Measurements from ENCODE around the gene ALPK3.
"Not testable (repeated sequence)": the region's sequence is repeated elsewhere in the genome, so short reads cannot be mapped to it uniquely, and the experiment has no call there.

Gene ALPK3

DNA sequence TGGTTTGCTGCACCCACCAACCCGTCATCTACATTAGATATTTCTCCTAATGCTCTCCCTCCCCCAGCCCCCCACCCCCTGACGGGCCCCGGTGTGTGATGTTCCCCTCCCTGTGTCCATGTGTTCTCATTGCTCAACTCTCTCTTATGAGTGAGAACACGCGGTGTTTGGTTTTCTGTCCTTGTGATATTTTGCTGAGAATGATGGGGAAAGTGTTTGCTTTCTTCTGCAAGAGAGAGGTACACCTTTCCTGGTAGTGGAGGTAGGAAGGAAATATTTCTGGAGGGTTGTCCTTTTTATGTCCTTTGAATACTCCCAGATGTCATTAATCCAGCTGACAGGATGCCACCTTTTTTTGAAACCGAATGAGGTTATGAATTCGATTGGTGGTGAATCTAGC, 56.8 kb downstream of the ALPK3 start:
- DNase-seq (ENCODE audit: low read depth), result no peak

DNA sequence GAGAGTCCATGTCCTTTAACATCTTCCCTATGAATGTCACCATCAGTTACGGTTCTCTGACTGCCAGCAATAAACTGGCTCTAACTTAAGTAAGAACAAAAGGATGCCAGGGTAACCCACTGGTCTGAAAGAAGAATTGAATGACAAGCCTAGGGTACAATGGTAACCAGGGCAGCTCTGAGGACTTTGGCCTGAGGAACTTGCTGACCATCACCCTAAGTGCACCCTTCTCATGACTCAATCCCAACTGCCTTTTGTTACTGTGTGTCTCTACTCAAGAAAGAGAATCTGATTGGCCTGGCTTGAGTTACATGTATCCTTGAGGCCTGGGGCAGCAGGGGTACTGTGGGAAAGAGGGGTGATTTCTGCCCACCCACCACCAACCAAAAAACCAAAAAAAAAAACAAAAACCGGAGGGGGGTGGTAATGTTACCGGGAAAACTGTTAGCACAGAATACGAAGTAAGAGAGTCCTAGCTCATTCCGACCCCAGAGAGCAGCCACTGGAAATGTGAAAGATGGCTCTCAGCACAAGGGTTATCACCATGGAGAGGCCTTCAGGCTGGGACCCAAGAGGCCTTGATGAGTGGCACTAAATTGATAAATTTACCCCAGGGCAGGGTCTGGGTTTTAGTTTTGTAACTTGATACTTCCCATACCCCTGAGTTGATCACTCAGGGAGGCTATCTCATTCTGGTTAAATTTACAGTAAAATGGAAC, 58.0 kb downstream of the ALPK3 start:
- no peak for DNase-seq (ENCODE audit: low read depth)

DNA sequence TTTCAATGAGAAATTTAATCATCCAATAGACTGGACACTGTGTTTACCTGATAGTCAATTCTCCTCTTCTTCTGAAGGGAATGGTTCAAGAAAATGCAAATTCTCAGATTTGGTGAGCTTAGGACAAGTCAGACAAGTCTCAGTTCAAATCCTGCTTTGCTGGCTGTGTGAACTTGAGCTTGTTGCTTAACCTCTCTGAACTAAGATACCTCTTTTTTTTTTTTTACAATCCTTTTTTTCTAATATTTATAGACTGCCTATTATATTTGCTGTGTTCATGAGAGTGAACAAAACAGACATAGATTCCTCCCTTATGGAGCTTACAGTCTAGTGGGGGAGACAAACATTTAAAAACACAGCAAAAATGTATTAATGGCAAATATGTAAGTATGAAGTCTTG, 59.1 kb downstream of the ALPK3 start:
- no peak for DNase-seq (ENCODE audit: low read depth)

DNA sequence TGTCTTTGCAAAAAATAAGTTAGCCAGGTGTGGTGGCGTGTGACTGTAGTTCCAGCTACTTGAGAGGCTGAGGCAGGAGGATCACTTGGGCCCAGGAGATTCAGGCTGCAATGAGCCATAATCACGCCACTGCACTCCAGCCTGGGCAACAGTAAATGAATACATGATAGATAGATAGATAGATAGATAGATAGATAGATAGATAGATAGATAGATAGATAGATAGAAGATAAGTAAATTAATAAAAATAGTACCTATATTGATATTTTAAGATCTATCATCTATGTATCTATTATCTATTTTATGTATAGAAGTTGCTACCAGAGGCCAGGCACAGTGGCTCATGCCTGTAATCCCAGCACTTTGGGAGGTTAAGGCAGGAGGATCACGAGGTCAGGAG, 60.5 kb downstream of the ALPK3 start:
- DNase-seq (ENCODE audit: low read depth), result not testable (repeated sequence)

DNA sequence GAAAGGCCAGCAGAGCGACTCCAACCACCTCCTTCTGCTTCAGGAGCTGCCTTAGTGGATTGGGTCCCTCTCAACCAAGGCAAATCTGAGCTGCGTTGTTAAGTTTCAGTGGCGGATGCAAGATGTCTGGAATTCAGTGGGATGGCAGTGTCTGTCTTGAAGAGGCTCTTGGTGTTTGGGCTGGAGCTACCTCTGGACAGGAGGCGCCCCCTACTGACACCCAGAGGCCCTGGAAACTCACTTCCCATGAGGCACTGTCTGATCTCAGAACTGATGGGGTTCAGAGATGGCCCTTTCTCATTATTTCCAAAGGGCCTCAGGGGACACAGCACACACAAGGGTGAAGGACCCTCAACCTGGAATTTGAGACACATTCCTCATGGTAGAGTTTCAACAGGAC, 61.3 kb downstream of the ALPK3 start:
- no peak for DNase-seq (ENCODE audit: low read depth)

DNA sequence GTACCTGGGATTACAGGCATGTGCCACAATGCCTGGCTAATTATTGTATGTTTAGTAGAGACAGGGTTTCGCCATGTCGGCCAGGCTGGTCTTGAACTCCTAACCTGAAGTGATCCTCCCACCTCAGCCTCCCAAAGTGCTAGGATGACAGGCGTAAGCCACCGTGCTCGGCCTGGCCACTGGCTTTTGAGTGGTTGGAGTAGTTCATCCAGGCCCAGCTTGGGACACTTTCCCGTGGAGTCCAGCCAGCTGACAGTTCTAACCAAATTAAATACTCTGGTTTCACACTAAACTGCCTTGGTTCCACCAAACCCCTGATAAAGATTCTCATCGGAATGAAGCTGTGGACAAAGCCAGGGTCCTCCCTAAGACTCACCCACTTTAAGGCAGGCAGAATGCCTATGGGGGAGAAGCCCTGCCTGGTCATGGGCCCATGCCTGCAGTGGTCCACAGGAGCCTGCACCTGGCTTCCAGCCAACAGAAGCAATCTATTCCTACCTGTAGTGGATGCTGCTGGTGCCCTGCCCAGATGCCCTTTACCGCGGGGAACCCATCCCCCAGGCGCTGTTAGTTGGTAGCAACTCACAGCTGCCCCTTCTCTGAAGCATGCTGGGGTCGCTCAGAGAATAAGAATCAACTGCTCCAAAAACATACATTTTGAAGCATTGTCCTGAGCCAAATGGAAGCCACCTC, 62.1 kb downstream of the ALPK3 start:
- DNase-seq (ENCODE audit: low read depth), result no peak

DNA sequence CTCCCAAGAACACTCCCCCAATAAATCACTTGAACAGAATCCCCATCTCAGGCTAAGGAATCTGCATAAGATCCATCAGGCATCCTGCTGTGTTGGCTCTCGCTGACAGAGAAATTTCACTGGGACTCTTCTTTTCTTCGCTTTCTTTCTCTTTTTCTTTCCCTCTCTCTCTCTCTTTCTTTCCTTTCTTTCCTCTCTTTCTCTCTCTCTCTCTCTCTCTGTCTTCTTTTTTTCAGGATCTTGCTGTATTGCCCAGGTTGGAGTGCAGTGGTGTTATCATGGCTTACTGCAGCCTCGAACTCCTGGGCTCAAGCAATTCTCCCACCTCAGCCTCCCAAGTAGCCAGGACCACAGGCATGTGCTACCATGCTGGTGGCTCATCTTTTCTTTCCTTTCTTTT, 62.9 kb downstream of the ALPK3 start:
- no peak for DNase-seq (ENCODE audit: low read depth)

DNA sequence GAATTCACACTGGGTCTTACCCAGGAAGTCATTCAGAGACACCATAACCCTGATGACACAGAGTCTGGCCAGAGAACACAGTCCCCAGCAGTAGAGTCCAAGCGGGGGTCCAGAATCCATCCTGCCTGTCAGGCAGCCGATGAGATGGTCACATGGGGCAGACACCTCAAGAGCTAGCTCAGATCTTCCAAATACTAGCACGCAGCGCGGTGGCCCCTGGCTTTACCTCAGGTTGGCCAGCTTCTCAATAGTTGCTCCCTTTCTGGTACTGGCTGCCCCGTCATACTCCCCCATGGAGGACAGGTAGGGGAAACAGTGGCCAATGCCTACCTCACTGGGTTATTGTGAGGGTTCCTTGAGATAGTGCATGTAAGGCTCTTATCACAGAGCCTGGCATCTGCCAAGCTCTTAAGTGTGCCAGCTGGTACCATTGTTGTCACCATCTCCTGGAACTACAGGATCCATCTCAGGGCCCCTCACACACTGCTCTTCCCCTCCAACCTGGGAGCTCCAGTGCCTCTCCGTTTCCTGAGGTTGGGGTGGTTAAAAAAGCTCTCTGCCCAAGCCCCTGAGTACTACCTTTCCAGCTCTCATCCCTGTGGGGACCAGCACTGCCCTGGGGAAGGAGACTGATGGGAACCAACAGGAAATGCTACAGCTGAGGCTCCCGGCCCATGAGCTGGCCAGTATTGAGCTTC, 63.8 kb downstream of the ALPK3 start:
- DNase-seq (ENCODE audit: low read depth), result no peak

DNA sequence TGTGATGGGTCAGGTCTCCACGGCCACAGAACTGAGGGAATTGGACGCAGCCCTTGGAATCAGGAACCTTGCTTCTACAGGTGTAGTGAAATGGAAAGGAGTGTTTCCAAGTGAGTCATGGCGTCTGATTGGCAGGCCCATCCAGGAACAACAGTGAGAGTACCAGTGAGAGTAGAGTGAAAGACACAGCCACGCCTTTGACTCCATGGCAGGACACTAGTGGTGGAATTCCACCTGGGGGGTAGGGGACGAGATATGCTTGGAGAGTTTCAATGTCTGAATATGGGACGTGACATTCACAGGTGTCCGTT, 64.3 kb downstream of the ALPK3 start:
- DNase-seq (ENCODE audit: low read depth), result no peak

DNA sequence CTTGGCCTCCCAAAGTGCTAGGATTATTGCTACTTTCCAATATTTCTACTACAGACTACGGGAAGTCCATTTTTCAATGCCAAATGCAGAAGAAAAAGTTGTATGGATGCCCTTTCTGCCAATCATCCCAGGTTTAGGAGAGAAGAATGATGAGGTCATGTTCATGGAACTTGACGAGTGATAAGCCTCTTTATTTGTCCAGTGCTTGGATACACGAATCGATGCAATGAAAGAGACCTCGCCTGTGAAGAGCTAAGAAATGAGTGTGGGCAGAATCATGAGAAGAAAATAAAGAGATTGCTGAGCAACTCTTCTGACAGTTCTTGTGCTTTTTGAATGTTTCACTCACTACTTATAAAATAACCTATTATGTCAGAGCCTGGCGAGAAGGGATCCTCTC, 66.3 kb downstream of the ALPK3 start:
- no peak for DNase-seq (ENCODE audit: low read depth)

DNA sequence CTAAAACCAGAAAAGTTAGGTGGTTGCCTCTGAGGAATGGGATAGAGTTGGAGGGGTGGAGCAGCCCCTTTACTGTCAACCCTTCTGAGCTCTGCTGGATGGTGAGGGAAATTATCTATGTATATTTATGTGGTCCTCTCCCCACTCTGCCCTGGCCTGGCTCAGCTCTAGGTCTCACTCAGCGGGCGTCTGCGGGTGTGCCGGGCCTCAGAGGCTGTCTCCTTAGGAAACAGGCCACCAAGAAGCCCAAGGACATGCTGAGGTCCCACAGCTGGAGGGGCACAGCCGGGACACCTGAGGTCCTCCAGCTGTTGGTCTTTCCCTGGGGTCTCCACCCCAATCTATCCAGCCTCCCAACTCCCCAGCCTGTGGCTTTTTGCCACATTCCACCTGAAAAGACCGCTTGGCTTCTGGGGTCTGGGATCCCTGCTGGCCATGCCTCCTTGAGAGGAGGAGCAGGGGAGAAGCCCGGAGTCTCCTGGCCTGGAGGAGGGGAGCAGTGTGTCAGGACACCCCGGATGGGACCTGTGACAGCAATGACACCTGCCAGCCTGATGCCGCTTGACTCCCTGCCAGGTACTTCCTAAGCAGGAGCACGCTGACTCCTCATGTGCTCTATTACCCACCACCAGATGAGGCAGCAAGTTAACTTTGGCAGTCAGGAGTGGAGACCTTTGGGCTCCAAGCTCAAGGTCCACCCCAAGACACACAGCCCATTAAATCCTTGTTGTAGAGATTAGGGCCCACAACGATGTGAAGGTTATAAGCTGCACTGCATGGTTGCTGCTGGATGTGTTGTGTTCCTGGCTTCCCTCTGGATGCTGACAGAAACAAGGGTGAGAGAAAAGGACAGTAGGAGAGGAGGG, 67.0 kb downstream of the ALPK3 start, which contains the start of gene SLC28A1:
TSS of gene SLC28A1 (plus strand) at position 747 of the 866 bp plus-strand sequence. CDS start 3,099 bp downstream, outside the sequence.
- no peak for DNase-seq (ENCODE audit: low read depth)

DNA sequence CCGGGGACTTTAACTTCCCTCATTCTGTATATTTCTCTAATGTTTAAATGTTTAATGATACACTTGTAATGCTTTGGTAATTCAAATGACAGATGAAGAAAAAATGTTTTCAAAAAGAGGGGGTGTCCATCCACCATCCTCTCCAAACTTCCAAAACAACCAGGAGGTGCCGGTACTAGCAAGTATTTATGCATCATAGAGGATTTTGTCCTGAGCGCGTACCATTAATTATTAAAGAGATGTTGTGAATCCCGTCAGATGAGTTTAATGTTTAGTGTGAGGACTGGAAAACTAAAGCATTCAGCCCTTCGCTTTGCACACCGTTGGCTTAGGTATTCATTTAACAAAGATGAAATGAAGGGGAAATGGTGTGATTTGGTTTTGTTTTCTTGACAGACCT, 68.6 kb downstream of the ALPK3 start:
- DNase-seq (ENCODE audit: low read depth), result no peak

DNA sequence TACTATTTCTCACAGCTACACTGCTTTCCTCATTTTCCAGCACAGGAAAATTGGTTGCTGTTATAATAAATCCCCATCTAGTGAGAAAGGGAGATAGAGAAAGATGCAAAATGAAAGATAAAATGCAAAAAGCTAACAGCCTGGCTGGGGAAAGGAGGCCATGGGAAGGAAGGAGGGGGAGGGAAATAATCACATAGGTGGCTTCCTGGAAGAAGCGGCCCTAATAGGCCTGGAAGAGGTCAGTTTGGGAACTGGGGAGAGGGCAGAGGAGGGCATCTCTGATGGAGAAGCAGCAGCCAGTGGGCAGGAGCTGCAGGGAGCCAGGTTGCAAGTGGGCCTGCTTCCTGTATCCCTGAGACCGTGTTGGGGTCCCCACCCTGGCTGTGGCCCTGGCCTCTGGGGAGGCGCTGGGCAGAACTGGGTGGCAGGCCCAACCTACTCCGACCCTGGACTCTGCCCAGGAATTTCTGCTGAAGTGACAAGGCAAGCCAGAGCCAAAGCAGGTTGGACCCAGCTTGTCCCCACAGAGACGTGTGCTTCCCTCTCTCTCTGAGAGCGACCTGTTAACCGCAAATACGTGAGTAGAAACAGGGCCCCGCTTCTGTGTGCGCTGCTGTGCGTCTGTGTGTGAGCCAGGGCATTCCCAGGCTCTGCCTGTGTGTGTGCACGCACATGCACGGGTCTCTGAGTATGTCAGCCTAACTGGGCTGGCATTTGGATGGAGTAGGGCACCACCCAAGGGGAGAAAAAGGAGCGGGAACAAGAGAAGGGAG, 69.2 kb downstream of the ALPK3 start:
- no peak for DNase-seq (ENCODE audit: low read depth)

DNA sequence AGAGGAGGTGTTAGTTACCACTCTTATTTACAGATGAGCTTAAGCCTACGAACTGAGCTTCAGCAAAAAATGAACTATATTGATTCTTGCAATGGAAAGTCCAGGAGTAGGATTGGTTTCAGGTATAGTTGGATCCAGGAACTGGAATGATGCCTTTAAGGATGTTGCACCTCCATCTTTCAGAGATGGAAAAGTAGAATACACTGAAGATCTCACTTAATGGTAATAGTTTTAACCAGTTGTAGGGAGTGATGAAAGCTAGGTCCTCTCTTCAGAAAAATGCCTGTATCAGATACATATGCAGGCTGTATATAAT, 69.8 kb downstream of the ALPK3 start:
- no peak for DNase-seq (ENCODE audit: low read depth)

DNA sequence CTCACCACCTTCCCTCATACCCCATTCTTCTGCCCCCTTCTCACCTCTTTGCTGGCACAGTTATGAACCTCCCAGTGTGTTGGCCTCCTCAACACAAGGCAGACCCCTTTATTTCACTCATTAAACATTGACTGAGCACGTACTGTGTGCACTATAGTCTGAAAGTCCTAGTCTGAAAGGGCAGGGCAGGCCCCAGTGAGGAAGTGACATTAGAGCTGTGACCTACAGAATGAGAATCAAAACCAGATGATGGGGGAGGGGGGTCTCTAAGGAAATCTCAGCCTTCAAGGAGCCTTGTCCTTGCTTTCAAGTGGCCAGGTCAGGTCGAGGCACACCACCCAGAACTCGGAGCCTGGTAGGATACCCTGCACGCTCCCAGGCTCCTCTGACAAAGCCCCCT, 70.8 kb downstream of the ALPK3 start:
- DNase-seq (ENCODE audit: low read depth), result no peak

DNA sequence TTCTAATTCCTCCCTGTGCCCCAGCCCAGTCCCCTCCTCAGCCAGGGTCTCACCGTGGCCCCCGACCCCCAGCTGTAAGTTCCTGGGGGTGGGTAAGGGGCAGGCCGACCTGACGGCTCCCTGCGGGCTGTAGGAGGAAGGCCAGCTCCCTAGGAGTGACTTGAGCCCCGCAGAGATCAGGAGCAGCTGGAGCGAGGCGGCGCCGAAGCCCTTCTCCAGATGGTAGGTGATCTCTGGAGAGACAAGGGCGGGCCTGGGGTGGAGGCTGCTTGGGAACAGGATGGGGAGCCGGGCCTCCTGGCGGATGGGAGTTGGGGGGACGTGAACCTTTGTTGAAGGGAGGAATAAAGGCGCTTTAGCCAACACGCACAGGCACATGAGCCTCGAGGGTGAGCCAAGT, 71.5 kb downstream of the ALPK3 start:
- no peak for DNase-seq (ENCODE audit: low read depth)

DNA sequence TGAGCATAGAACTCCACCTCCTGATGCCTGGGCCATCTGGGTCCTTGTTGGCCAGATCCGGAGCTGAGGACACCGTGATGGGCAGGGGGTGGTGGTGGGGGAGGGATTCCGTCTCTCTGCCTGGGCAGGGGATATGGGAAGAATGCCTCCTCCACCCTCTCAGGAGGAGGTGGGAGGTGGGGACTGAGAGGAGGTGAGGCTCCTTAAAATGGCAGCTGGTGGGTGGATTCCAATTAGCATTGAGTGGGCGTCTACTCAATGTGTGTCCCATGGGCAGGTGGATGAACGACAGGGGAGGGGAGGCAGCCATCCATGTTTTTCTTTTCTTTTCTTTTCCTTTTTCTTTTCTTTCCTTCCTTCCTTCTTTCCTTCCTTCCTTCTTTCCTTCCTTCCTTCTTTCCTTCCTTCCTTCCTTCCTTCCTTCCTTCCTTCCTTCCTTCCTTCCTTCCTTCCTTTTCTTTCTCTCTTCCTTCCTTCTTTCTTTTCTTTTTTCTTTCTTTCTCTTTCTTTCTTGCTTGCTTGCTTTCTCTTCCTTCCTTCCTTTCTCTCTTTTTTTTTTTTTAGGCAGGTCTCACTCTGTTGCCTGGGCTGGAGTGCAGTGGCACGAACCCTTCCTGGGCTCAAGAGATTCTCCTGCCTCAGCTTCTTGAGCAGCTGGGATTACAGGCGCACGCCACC, 72.3 kb downstream of the ALPK3 start:
- no peak for DNase-seq (ENCODE audit: low read depth)

DNA sequence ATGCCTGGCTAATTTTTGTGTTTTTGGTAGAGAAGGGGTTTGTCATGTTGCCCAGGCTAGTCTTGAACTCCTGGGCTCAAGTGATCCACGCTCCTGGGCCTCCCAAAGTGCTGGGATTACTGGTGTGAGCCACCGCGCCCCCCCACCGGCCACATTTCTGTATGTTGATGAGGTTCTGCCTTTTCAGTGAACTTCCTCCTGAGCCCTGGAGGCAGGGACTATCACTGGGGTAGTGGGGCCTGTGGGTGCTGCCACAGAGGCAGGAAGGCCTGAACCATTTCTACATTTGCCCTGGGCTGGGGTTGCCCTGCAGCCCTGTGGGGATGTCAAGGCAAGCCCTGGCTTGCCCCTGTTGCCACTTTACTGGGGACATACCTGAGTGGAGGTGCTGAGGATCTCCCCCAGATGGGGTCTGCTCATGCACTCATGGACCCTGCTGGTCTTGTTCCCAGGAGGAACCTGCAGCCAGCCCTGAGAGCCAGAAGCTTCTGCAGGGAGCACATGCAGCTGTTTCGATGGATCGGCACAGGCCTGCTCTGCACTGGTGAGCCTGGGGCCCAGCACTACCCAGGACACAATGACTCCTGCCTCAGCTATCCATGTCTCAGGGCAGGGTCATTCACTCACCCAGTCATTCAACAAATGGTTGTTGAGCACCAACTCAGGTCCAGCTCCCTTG, 73.0 kb downstream of the ALPK3 start:
- no peak for DNase-seq (ENCODE audit: low read depth)

DNA sequence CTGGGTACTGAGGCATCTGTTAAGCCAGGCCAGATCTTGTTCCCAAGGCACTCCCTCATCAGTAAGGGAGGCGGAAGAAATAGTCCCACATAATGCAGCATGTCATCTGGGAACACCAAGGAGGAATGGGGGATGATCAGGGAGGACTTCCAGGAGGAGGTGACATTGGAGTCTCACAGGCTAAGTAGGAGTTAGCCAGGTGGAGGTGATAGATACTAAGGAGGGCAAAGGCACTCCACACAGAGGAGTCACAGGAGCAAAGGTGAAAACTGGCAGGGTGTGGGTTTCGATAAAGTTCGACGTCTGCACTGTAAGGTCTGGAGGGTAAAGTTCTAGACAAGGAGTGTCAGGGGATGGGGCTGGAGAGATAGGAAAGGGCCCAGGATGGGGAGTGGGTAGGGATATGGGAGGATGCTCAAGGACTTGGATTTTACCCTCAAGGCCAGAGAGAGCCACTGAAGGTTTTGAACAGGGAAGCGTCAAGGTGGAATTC, 73.6 kb downstream of the ALPK3 start:
- DNase-seq (ENCODE audit: low read depth), result no peak

DNA sequence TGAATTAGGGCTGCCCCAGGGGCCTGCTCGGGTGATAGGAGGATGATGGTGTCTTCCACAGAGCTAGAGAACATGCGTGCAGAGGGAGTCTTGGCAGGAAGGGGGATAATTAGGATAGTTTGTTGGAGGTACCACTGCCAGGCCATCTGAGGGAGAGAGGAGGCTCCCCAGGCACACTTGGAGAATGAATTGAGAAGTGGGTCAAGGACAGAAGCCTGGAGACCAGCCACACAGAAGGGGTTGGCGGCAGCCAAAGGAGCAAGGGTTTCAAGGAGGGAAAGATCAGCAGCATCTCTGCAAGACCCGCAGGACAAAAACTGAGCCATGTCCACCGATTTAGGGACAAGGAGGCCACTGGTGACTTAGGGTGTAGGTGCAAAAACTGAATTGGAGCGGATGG, 74.2 kb downstream of the ALPK3 start:
- no peak for DNase-seq (ENCODE audit: low read depth)

All from HS-5 (cell line).